DOHH2 (cell line): Measurements from ENCODE around the gene LMO3.

Source experiments
- H3F3A ChIP-seq: fragments of 200-600 bp; sonication (generic), shearing (Covaris generic); 2 replicates; pipeline ENCODE4 v1.6.0; 2016; ENCODE audit warnings: antibody characterized with exemption, mild to moderate bottlenecking; ENCODE audit not compliant: control insufficient read depth, insufficient read depth
- H3K27ac ChIP-seq: fragments of 200-600 bp; sonication (generic); 2 replicates; pipeline ENCODE4 v1.5.1; 2014; ENCODE audit warnings: low read depth, mild to moderate bottlenecking, low read length, moderate library complexity
- H3K27me3 ChIP-seq: fragments of 200-600 bp; sonication (generic); 2 replicates; pipeline ENCODE4 v1.6.1; 2014; ENCODE audit warnings: mild to moderate bottlenecking, low read length, mixed read lengths; ENCODE audit not compliant: control insufficient read depth
- H3K36me3 ChIP-seq: fragments of 200-600 bp; sonication (generic); 2 replicates; pipeline ENCODE4 v1.6.1; 2014; ENCODE audit warnings: mild to moderate bottlenecking, low read length, moderate library complexity, mixed read lengths; ENCODE audit not compliant: control insufficient read depth
- H3K4me1 ChIP-seq: fragments of 200-600 bp; sonication (generic); 2 replicates; pipeline ENCODE4 v1.6.1; 2014; ENCODE audit warnings: mild to moderate bottlenecking, low read length, mixed read lengths; ENCODE audit not compliant: control insufficient read depth
- H3K4me2 ChIP-seq: fragments of 200-600 bp; sonication (generic); 2 replicates; pipeline ENCODE4 v1.6.0; 2014; ENCODE audit warnings: mild to moderate bottlenecking, low read length, moderate library complexity
- H3K4me3 ChIP-seq: fragments of 200-600 bp; sonication (generic); 2 replicates; pipeline ENCODE4 v1.5.1; 2014; ENCODE audit warnings: mild to moderate bottlenecking, low read length, mixed read lengths
- H3K79me2 ChIP-seq: fragments of 200-600 bp; sonication (generic); 2 replicates; pipeline ENCODE4 v1.6.1; 2014; ENCODE audit warnings: mild to moderate bottlenecking, low read length, mixed read lengths; ENCODE audit not compliant: control insufficient read depth
- H3K9me2 ChIP-seq: fragments of 200-600 bp; sonication (generic); replicated peaks from 2 replicates; pipeline ENCODE4 v1.6.1; 2014; ENCODE audit warnings: mild to moderate bottlenecking, low read length, mixed read lengths; ENCODE audit not compliant: control insufficient read depth
- H3K9me3 ChIP-seq: fragments of 200-600 bp; sonication (generic); 2 replicates; pipeline ENCODE4 v1.6.1; 2014; ENCODE audit warnings: antibody characterized with exemption, low read length, mixed read lengths; ENCODE audit not compliant: control insufficient read depth, insufficient read depth
- H4K20me1 ChIP-seq: fragments of 200-600 bp; sonication (generic); 2 replicates; pipeline ENCODE4 v1.6.0; 2014; ENCODE audit warnings: low read depth, mild to moderate bottlenecking, antibody characterized with exemption, low read length, moderate library complexity; ENCODE audit not compliant: control insufficient read depth, insufficient read depth
- EZH2phosphoT487 ChIP-seq: fragments of 200-600 bp; sonication (generic); IDR thresholded peaks from 2 replicates; pipeline ENCODE4 v1.6.1; 2017; ENCODE audit warnings: borderline replicate concordance, mild to moderate bottlenecking, antibody characterized with exemption, low read length, moderate library complexity, mixed read lengths
- TF ChIP-seq, protein P1 (sequence below): fragments of 200-600 bp; sonication (generic); IDR thresholded peaks from one replicate; pipeline ENCODE4 v1.5.1; 2014; ENCODE audit warnings: antibody characterized with exemption, mild to moderate bottlenecking, low read depth, low read length; ENCODE audit not compliant: poor library complexity, severe bottlenecking

LMO3 gene

DNA sequence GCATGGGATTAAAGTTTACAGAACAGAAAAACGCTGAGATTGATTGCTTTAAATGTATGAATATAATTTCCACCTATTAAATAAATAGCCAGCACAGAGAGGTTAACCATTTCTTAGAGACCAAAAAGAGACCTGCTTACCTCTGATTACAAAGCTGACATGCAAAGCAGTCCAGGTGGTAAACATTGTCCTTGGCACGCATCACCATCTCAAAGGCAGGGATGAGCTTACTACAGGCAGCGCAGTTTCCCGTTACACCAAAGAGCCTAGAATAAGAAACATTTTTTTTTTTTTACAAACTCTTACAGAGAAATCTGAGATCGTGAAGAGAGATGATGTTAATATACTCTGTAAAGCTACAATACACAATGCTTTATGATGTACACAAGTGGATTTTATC is 45.7 kb downstream of the LMO3 start:
- Histone ChIP-seq H3K27me3 (no peaks in the 10 kb centered on the region), H3K4me1 (no peaks in the 10 kb centered on the region), H4K20me1 (no peaks in the 10 kb centered on the region), H3K36me3 (no peaks in the 10 kb centered on the region), H3K4me2 (no peak overlapping the region), H3K9me3 (no peaks in the 10 kb centered on the region), H3K27ac (no peak overlapping the region), H3K9me2 (no peaks in the 10 kb centered on the region), H3F3A (no peaks in the 10 kb centered on the region), H3K79me2 (no peaks in the 10 kb centered on the region), H3K4me3 (no peak overlapping the region)
- TF ChIP-seq EZH2phosphoT487, result no peak
- TF ChIP-seq, protein P1, sequence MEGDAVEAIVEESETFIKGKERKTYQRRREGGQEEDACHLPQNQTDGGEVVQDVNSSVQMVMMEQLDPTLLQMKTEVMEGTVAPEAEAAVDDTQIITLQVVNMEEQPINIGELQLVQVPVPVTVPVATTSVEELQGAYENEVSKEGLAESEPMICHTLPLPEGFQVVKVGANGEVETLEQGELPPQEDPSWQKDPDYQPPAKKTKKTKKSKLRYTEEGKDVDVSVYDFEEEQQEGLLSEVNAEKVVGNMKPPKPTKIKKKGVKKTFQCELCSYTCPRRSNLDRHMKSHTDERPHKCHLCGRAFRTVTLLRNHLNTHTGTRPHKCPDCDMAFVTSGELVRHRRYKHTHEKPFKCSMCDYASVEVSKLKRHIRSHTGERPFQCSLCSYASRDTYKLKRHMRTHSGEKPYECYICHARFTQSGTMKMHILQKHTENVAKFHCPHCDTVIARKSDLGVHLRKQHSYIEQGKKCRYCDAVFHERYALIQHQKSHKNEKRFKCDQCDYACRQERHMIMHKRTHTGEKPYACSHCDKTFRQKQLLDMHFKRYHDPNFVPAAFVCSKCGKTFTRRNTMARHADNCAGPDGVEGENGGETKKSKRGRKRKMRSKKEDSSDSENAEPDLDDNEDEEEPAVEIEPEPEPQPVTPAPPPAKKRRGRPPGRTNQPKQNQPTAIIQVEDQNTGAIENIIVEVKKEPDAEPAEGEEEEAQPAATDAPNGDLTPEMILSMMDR, result no peak

DNA sequence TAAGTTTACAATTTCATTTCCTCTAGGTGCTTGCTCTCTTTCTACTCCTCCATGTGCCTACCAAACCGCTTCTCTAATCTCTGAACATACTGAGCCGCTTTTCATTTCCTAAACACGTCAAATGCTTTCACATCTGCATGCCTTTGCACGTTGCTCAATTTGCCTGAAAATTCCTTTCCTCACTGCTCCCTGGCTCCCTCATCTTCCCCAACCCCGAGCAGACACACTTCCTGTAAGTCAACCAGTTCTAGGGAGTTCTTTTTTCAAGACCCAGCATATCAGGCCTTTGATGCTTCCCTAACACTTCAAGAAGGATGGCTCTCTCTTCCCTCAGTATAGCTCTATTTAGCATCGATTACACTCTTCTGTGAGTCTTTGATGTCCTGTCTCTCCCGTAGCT is 50.3 kb downstream of the LMO3 start:
- Histone ChIP-seq H3K79me2 (no peaks in the 10 kb centered on the region), H4K20me1 (no peaks in the 10 kb centered on the region), H3K27ac (no peak overlapping the region), H3F3A (no peaks in the 10 kb centered on the region), H3K36me3 (no peaks in the 10 kb centered on the region), H3K4me1 (no peaks in the 10 kb centered on the region), H3K4me2 (no peak overlapping the region), H3K27me3 (no peaks in the 10 kb centered on the region), H3K4me3 (no peak overlapping the region), H3K9me3 (no peaks in the 10 kb centered on the region), H3K9me2 (no peaks in the 10 kb centered on the region)
- TF ChIP-seq, protein P1, result no peak
- no peak for TF ChIP-seq EZH2phosphoT487

DNA sequence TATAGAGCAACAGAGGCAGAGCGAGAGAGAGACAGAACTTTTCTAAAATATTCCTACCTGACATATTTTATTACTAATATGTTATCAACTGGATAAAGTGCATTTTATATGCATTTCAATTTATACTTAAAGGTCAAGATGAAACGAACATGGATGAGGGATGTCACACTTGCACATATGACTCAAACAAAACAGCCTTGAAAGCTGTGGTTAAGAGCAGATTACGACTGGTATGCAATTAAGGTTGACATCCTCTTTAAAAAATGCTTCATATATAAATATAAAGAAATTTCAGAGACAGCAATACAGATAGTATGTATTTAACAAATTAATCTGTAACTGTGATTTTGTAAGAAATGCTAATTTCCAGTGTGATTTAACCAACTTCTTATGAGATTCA is 52.5 kb downstream of the LMO3 start:
- H3K27ac ChIP-seq, result no peak overlapping the region
- H3K79me2 ChIP-seq, result no peaks in the 10 kb centered on the region
- H3K27me3 ChIP-seq, result no peaks in the 10 kb centered on the region

More for the DNA sequence above, 52.5 kb downstream of the LMO3 start:
- Histone ChIP-seq H3K9me2 (no peaks in the 10 kb centered on the region), H3K4me2 (no peak overlapping the region), H3K9me3 (no peaks in the 10 kb centered on the region), H3F3A (no peaks in the 10 kb centered on the region), H3K4me3 (no peak overlapping the region), H3K36me3 (no peaks in the 10 kb centered on the region), H3K4me1 (no peaks in the 10 kb centered on the region), H4K20me1 (no peaks in the 10 kb centered on the region)
- no peak for TF ChIP-seq EZH2phosphoT487
- TF ChIP-seq, protein P1, result no peak
